Aortic smooth muscle cell (primary cell): Measurements from ENCODE around the gene GPX2. TPM values are rescaled to one million over a fixed set of nuclear protein-coding genes. Genes with fewer than 3 reads are reported as not detected.

Experiments
- total RNA-seq: library from RNA; depleted of rRNA; stranded (reverse); fragments of >200 nt; gene quantifications from 2 replicates; pipeline ENCODE4 v1.2.3, GENCODE V29; 2014

Gene GPX2
- total RNA-seq, result 0.12 TPM in 1 of 2 replicates, not detected in the other

DNA sequence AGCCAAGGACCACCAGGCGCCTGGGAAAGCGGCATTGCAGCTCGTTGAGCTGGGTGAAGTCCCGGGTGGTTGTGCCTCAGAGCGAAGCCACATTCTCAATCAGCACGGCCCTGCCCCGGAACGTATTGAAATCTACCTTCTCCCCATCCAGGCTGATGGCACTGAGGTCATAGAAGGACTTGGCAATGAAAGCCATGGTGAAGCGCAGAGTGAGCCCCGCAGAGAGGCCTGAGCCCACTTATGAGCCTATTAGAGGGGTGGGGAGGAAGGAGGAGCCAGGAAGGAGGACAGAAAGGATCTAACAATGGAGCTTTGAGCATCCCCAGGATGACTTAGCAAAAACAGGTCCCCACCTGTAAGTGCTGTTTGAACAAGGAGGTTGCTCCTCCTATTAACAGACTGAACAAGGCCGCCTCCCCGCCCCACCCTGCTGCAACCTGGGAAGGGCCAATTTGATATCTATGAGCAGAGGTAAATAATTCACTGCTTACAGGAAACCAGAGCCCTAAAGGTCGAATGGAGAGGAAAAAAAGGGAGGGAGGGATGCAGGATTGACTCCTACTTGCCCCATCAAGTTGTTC lies at the start of gene GPX2:
Gene GPX2 (minus strand): TSS at position 215 of the 581 bp plus-strand sequence. CDS start 19 bp downstream, at position 196.

DNA sequence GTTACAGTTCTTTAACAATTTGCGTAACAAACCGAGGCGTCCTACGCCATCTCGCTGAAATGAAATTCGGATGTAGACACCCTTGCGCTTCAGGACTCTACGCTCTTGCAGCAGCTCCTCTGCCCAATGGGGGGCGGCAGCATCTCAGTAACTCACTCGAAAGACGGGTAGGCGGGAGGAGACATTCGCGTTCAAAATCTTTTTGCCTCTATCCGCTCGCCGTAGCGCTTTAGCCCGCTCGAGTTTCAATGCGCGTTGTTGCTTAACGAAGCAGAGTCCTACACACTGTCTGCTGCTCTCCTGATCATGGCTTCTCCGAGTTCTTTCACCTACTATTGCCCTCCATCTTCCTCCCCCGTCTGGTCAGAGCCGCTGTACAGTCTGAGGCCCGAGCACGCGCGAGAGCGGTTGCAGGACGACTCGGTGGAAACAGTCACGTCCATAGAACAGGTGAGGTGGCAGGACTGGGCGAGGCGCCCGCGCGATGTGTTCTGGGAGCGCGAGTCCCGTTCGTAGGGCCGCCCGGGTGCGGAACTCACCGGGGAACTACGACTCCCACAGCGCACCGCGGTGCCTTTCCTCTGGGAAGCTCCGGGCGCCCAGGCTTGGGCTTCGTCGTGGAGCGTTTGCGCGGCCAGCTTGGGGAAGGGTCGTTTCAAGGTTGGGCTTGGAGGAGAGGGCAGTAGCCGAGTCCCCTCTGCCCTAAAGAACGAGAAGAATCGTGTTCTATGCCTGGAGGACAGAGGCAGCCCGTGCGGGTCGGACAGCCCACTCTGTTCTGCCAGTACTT lies 44.3 kb upstream of the GPX2 start, which contains the start of gene FNTB:
Gene FNTB (plus strand): TSS at position 248 of the 790 bp plus-strand sequence. CDS start 59 bp downstream, at position 307.

DNA sequence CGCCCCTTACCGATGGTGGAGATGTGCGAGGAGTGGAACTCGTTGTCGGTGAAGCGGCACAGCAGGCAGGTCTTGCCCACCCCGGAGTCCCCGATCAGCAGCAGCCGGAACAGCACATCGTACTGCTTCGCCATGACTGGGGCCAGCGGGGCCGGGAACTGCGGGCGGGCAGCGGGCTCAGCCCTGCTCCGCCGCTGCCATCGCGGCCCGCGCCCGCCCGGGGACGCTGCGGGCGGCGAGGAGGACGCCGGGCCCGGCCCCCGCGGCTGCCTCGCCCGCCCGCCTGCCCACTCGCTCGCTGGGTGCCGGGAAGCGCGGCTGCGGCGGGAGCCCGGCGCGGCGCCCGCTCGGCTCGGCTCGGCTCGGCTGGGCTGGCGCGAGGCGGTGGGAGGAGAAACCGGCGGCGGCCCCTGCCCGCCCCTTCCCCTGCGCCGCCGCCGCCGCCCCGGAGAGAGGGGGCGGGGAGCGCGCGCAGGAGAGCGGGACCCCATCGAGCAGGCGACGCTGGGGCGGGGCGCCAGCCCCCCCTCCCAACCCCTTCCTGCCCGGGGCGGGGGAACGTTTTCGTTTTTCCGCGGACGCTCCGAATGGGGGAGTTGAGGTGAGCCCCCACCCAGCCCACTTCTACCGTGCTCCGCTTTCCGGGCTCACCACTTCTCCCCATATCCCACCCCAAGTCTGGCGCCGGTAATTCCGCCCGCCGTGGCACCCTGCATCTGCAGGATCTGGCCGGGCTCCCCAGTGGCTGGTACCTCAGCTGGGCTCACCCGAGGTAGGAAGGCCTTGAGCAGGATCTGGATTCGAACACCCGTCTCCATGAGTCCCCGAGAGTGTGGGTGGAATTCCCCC lies 29.6 kb upstream of the GPX2 start, which contains the start of gene RAB15:
Gene RAB15 (minus strand): TSS at position 394 of the 849 bp plus-strand sequence. CDS start 260 bp downstream, at position 134.

DNA sequence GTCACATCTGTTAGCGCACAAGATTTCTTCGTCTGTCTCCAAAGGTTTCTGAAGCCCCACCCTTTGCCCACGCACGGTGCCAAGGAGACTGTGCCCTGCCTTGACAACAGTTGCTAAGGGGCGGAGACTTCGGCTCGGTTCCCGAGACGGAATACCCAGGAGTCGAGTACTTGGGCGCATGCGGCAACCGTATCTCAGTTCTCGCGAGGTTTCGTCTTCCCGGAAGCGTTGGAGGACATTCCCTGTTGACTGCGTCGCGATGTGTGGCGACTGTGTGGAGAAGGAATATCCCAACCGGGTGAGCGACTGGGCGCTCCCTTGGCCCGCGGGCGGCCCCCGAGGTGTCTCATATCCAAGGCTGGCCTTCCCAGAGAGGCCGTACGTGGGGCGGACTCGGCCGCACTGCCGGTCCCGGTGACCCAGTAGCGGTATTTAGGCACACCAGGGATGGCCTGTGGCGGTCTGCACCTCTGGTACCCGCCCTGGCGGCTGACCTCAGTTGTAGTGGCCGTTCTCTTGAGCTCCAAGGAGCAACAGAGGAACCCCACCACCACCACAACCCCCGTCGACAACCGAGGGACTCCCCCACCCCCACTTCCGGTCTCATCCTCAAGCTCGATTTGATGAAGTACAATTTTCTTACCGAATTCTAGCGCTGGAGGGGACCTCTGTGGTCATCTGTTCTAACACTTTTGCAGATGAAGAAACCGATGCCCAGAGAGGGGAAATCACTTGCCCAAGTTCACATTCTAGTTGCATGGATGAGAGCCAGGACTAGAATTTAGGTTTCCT lies 28.1 kb downstream of the GPX2 start, which contains the start of gene CHURC1:
Gene CHURC1 (plus strand): TSS at position 219 of the 792 bp plus-strand sequence. CDS start 41 bp downstream, at position 260.

Other genes starting within 250 kb of the GPX2 start
- gene PLEKHG3, start 238.3 kb downstream of the GPX2 start, total RNA-seq, result 15.0 and 16.4 TPM in 2 replicates
- under 0.01 and 0.06 TPM in 2 replicates for gene SPTB, start 62.8 kb downstream of the GPX2 start, total RNA-seq
- gene CHURC1, start 28.3 kb downstream of the GPX2 start, total RNA-seq, result 40.6 and 46.8 TPM in 2 replicates
- gene RAB15, start 29.6 kb upstream of the GPX2 start, total RNA-seq, result 1.7 and 2.6 TPM in 2 replicates
- gene FNTB, start 44.1 kb upstream of the GPX2 start, total RNA-seq, result 5.5 and 5.8 TPM in 2 replicates
- gene MAX, start 159.8 kb upstream of the GPX2 start, total RNA-seq, result 46.8 and 51.2 TPM in 2 replicates